Calu3 (cell line): Measurements from ENCODE around the gene LIN28A. TPM values are rescaled to one million over a fixed set of nuclear protein-coding genes. Genes with fewer than 3 reads are reported as not detected.

ENCODE experiments used
- BruUV-seq: library from RNA; stranded (reverse); fragments of 400-500 nt; replicated peaks from 2 replicates; lab custom pipeline; 2021; lab: Mats Ljungman, UMichigan
- CTCF ChIA-PET: fragments of 300-600 bp; sonication (Branson Sonifier 250); formaldehyde crosslinking; loops from one replicate; lab custom pipeline; 2022; ENCODE audit warnings: antibody characterized with exemption; lab: Charles Lee
- DNase-seq: peaks from one replicate; pipeline ENCODE4 v3.0.0; 2022
- H3K27ac Mint-ChIP-seq: one replicate; pipeline ENCODE4 v1.8.0; 2022; ENCODE audit warnings: mixed read lengths; ENCODE audit not compliant: unreplicated experiment
- H3K27me3 Mint-ChIP-seq: one replicate; pipeline ENCODE4 v1.8.0; 2022; ENCODE audit warnings: mixed read lengths; ENCODE audit not compliant: unreplicated experiment
- H3K36me3 Mint-ChIP-seq: one replicate; pipeline ENCODE4 v1.8.0; 2022; ENCODE audit warnings: mild to moderate bottlenecking, moderate library complexity, mixed read lengths; ENCODE audit not compliant: insufficient read depth, unreplicated experiment
- H3K4me1 Mint-ChIP-seq: one replicate; pipeline ENCODE4 v1.8.0; 2022; ENCODE audit warnings: mild to moderate bottlenecking, low read depth, mixed read lengths; ENCODE audit not compliant: unreplicated experiment
- H3K4me3 Mint-ChIP-seq: one replicate; pipeline ENCODE4 v1.8.0; 2022; ENCODE audit warnings: mild to moderate bottlenecking, low read depth, moderate library complexity, mixed read lengths; ENCODE audit not compliant: unreplicated experiment
- H3K9me3 Mint-ChIP-seq: one replicate; pipeline ENCODE4 v1.8.0; 2022; ENCODE audit warnings: low read depth, mixed read lengths; ENCODE audit not compliant: unreplicated experiment
- intact Hi-C: fragments of 100-400 bp; cut with micrococcal nuclease; formaldehyde crosslinking; loops from one replicate; pipeline ENCODE4 v1.10.0; 2022; ENCODE audit not compliant: unreplicated experiment
- total RNA-seq: library from RNA; stranded (reverse); gene quantifications from 2 replicates; pipeline ENCODE4 v1.2.3, GENCODE V29; 2022
- TF ChIP-seq, protein P1 (sequence below): fragments of 200-600 bp; IDR thresholded peaks from one replicate; pipeline ENCODE4 v1.8.0; 2022; ENCODE audit warnings: antibody characterized with exemption; ENCODE audit not compliant: unreplicated experiment

LIN28A gene
- total RNA-seq, 1 experiment from 2014 or later, result not detected

DNA sequence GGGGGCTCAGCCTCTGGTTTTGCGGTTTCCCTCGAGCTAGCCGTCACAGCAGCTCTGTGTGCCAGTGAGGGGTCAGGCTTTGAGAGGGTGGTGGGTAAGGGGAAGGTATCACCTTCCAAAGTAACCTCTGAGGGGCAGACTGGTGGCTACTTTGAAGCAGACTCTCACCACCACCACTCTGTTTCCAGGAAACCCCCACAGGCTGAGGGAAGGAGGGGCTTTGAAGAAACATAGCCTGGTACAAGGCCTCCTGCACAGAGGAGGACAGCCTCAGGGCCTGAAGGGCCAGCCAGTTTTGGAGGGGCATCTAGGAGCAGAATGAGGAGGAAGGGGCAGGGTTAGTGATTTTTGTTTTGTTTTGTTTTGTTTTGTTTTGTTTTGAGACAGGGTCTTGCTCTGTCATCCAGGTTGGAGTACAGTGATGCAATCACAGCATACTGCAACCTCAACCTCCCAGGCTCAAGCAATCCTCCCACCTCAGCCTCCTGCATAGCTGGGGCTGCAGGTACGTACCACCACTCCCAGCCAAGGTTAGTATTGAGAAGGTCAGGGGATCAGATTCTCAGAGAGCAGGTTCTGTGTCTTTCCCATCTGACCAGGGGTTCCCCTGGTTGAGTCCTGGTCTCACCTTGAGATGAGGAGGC is 20.9 kb upstream of the LIN28A start:
- peaks cover 28% of the 10 kb centered on the region for H3K27me3 Mint-ChIP-seq
- TF ChIP-seq, protein P1, sequence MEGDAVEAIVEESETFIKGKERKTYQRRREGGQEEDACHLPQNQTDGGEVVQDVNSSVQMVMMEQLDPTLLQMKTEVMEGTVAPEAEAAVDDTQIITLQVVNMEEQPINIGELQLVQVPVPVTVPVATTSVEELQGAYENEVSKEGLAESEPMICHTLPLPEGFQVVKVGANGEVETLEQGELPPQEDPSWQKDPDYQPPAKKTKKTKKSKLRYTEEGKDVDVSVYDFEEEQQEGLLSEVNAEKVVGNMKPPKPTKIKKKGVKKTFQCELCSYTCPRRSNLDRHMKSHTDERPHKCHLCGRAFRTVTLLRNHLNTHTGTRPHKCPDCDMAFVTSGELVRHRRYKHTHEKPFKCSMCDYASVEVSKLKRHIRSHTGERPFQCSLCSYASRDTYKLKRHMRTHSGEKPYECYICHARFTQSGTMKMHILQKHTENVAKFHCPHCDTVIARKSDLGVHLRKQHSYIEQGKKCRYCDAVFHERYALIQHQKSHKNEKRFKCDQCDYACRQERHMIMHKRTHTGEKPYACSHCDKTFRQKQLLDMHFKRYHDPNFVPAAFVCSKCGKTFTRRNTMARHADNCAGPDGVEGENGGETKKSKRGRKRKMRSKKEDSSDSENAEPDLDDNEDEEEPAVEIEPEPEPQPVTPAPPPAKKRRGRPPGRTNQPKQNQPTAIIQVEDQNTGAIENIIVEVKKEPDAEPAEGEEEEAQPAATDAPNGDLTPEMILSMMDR, result no peak
- intact Hi-C loops, result loop anchor here (10.0 kb wide), 1 partner anchor 115 kb away; no protein-coding TSS in a partner anchor
- BruUV-seq, result no TSS peak
- CTCF ChIA-PET, result interaction anchor here (0.6 kb wide), 1 partner anchor 113 kb away, joined by 3 read pairs; no protein-coding TSS in a partner anchor
- no peaks in the 10 kb centered on the region for H3K9me3 Mint-ChIP-seq
- DNase-seq, result no peak
- H3K27ac Mint-ChIP-seq, result no peak overlapping the region
- no peak overlapping the region for H3K4me3 Mint-ChIP-seq
- H3K36me3 Mint-ChIP-seq, result no peaks in the 10 kb centered on the region
- H3K4me1 Mint-ChIP-seq, result peaks cover 16% of the 10 kb centered on the region

DNA sequence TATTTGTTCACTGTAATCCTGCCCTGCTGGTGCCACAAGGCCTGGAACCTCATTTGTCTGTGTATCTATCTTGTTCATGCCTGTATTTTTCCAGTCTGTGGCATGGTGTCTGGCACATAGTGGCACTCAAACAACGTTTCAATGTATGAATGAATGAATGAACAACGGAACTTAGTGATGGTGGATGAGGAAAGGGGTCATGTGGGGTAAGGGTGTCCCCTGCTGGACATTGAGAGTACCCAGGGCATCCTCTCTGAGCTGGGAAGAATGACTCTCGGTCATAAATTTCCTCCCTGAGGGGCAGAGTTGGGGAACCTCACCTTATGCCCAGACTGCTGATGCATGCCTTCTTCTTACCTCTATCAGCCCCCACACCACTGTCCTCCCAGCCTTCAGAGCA is 19.2 kb upstream of the LIN28A start:
- Mint-ChIP-seq H3K9me3 (no peaks in the 10 kb centered on the region), H3K27ac (no peak overlapping the region), H3K4me3 (no peak overlapping the region), H3K27me3 (peaks cover 28% of the 10 kb centered on the region), H3K36me3 (no peaks in the 10 kb centered on the region), H3K4me1 (peaks cover 16% of the 10 kb centered on the region)
- BruUV-seq, result no TSS peak
- CTCF ChIA-PET, result interaction anchor here (0.6 to 1.2 kb wide), 4 partner anchors 30 to 246 kb away, joined by 3 to 8 read pairs (median 4); no protein-coding TSS in a partner anchor
- intact Hi-C loops, result loop anchor here (10.0 kb wide), 1 partner anchor 117 kb away; no protein-coding TSS in a partner anchor
- peak; percentile 39 for DNase-seq
- TF ChIP-seq, protein P1, result no peak

DNA sequence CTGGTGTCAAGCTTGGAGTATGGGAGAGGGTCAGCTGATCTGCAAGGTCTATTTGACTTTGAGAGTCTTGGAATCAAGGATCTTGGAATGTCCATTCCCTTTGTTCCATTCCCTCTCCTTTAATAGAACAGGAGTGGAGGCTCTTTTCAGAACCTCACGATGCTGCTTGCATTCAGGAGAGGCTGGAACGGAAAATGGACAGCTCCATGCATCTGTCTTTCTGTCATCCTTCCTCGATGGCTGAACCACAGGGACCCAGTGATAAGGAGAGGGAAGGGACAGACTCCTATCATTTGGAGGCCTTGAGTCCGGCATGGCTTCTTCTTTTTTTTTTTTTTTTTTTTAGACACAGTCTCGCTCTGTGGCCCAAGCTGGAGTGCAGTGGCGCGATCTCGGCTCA is 14.9 kb upstream of the LIN28A start:
- peaks cover 8% of the 10 kb centered on the region for H3K4me1 Mint-ChIP-seq
- no peak overlapping the region for H3K27ac Mint-ChIP-seq
- DNase-seq, result no peak
- no peaks in the 10 kb centered on the region for H3K36me3 Mint-ChIP-seq
- no peaks in the 10 kb centered on the region for H3K9me3 Mint-ChIP-seq
- TF ChIP-seq, protein P1, result no peak
- intact Hi-C loops, result loop anchor here (10.0 kb wide), 1 partner anchor 121 kb away; no protein-coding TSS in a partner anchor
- H3K4me3 Mint-ChIP-seq, result no peak overlapping the region
- no TSS peak for BruUV-seq
- peaks cover 28% of the 10 kb centered on the region for H3K27me3 Mint-ChIP-seq
- CTCF ChIA-PET, result no interaction called here

DNA sequence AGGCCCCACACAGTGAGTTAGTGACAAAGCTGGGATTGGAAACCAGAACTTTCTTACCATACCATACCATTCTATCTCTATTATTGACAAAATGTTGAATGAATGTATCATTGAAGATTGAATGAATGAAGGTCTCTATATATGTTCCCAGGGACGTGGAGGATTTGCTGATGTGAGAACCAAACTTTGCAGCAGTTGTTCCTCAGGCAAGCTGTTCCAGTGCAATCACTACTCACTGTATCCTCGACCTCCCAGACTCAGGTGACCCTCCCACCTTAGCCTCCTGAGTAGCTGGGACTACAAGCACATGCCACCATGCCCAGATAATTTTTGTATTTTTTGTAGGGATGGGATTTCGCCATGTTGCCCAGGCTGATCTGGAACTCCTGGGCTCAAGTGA is 11.6 kb upstream of the LIN28A start:
- intact Hi-C loops, result loop anchor here (10.0 kb wide), 1 partner anchor 124 kb away; no protein-coding TSS in a partner anchor
- no TSS peak for BruUV-seq
- Mint-ChIP-seq H3K27me3 (peaks cover 22% of the 10 kb centered on the region), H3K27ac (no peak overlapping the region), H3K4me3 (no peak overlapping the region), H3K4me1 (no peaks in the 10 kb centered on the region), H3K36me3 (no peaks in the 10 kb centered on the region), H3K9me3 (no peaks in the 10 kb centered on the region)
- DNase-seq, result no peak
- TF ChIP-seq, protein P1, result no peak
- CTCF ChIA-PET, result interaction anchor here (0.7 kb wide), 2 partner anchors 18 to 22 kb away, joined by 3 read pairs; no protein-coding TSS in a partner anchor
